Activated CD4-positive, alpha-beta T cell treated with anti-CD3 and anti-CD28 coated beads for 48 hours (primary cell): ENCODE results near the gene RALGAPB.
"Not testable (repeated sequence)": the region's sequence is repeated elsewhere in the genome, so short reads cannot be mapped to it uniquely, and the experiment has no call there.

Experiments used
- DNase-seq: peaks from one replicate; pipeline ENCODE4 v3.0.0-alpha.2; 2020

Gene RALGAPB

DNA sequence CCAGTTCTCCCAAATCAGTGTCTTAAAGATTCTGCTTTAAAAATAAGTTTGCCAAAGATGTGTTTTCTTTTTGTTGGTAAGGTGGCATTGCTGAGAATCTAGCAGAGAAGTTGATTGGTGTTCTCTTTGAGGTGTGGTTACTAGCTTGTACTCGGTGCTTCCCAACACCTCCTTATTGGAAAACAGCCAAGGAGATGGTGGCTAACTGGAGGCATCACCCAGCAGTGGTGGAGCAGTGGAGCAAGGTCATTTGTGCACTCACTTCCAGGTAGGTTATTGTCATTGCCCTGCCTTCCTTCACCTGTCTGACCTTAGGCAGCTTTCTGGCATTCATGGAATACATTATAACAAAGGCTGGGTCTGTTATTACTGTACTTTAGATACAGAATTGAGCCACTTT lies 26.7 kb downstream of the RALGAPB start:
- DNase-seq = no peak

DNA sequence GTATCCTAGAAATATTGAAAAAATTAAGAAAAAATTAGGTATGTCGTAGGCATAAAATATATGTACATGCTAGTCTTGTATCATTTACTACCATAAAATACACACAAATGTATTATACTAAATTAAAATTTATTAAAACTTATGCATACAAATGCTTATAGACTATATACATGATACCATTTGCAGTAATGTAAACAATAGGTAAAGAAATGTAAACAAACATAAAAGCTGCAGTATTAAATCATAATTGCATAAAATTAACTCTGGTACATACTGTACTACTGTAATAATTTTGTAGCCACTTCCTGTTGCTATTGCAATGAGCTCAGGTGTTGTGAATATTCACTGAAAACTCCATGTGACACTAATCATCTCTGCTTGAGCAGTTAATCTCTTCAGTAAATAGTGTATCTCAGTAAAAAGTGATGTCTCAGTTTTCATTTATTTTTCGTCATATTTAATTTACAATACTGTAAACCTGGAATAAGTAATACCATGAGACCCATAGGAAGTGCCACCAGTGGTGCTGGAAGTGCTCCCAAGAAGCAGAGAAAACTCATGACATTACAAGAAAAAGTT lies 29.3 kb downstream of the RALGAPB start:
- DNase-seq = no peak

DNA sequence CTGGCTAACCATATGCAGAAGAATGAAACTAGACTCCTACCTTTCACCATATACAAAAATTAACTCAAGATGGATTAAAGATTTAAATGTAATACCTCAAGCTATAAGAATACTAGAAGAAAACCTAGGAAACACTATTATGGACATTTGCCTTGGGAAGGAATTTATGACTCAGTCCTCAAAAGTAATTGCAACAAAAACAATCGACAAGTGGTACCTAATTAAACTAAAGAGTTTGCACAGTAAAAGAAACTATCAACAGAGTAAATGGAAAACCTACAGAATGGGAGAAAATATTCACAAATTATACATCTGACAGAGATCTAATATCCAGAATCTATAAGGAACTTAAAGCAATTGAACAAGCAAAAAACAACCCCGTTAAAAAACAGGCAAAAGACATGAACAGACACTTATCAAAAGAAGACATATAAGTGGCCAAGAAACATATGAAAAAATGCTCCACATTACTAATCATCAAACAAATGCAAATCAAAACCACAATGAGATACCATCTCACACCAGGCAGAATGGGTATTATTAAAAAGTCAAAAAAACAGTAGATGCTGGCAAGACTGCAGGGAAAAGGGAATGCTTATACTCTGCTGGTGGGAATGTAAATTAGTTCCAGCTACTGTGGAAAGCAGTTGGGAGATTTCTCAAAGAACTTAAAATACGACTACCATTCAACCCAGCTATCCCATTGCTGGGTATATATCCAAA lies 31.9 kb downstream of the RALGAPB start:
- DNase-seq = no peak

DNA sequence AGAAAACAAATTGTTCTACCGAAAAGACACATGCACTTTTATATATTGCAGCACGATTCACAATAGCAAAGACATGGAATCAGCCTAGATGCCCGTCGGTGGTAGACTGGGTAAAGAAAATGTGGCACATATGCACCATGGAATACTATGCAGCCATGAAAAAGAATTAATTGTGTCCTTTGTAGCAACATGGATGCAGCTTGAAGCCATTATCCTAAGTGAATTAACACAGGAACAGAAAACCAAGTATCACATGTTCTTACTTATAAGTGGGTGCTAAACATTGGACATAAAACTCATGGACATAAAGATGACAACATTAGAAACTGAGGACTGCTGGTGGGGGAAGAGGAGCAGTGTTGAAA lies 32.4 kb downstream of the RALGAPB start:
- no peak for DNase-seq

DNA sequence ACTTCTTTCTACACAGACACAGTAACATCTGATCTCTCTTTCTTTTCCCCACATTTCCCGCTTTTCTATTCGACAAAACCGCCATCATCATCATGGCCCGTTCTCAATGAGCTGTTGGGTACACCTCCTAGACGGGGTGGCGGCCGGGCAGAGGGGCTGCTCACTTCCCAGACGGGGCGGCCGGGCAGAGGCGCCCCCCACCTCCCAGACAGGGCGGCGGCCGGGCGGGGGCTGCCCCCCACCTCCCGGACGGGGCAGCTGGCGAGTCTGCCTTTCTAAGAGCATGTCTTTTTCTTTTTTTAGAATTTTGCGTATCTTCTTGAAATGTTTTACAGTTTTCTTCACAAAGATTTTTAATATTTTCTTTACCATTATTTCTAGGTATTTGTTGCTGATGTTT lies 39.1 kb downstream of the RALGAPB start:
- not testable (repeated sequence) for DNase-seq

DNA sequence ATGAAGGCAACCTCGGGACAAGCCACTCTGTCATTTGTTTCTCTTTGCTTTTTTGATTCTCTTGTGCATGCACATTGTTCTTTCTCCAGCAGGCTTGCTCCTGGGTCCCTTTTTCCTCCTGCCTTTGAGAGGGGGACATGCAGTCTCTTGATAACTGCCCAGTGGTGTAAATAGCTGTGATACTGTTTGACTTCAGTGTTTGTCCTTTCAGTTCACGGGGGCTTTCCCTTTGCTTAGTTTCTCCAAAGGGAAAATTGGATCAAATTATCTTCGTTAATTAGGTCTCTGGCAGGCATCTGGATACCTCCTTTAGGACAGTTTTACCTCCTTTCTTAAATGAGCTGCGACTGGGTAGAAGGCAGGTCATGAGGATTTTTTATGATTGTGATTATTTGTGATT lies 41.5 kb downstream of the RALGAPB start:
- no peak for DNase-seq

DNA sequence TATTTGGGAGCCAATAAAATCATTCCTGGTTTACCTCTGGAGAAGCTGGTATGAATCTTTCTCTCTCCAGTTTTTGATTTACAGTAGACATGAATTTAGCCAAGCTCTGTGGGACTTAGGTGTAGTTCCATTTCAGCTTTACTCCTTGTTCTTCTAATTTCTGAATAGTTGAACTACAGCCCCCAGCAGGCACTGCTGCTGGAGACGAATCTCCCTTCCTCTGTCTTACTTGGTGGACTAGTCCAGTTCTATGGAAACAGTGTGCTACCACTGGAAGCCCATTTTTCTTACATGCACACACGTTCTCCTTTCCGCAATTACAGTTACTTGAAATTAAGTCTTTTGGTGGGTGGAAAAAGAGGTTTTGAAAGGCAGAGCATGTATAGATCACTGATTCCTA lies 42.3 kb downstream of the RALGAPB start:
- DNase-seq = no peak

DNA sequence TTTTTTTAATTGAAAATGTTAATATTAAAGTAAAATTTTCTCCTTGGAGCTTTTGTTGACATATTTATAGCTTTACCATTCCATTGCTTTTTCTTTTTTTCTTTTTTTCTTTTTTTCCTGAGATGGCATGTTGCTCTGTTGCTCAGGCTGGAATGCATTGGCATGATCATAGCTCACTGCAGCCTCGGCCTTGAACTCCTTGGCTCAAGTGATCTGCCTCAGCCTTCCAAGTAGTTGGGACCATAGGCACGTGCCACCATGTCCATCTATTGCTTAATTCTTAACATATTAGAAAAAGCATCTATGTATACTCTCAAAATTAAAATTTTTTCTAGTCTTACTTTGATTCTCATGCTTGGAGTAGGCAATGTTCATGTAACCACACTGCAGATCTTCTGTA lies 43.0 kb downstream of the RALGAPB start:
- no peak for DNase-seq

DNA sequence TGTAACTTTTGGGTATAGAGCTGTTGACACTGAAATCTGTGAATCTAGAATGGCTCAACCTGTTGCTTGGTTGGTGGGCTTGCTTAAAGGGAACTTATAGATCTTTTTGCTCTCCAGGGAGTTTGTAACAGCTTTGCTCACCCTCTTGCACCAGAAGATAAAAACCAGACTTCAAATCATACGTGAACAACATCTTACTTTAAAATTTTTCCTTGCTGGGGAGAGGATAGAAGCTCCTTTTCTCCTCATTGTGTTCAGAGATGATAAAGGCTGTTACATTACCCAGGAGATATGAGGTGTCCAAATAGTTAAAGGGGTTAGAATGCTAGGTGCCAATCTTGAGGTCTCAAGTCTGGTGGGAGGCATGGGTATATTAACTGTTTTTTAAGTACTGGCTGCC lies 46.8 kb downstream of the RALGAPB start:
- no peak for DNase-seq

DNA sequence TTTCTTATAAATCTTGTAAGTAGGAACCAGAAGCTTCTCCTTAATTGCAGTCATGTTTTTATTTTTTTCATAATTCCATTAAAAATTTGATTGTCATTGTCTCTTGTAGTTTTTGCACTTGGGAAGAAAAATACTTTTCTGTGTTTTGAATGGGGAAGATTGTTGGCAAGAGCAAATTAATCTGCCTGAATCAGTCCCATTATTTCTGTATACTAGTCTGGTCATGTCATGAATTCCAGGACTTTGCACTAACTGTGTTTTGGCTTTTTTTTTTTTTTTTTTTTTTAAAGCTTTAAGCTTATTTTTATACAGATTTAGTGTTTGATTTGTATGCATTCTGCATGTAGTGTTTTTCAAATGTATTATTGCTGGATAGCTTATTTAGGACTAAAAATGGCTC lies 47.6 kb downstream of the RALGAPB start:
- no peak for DNase-seq

DNA sequence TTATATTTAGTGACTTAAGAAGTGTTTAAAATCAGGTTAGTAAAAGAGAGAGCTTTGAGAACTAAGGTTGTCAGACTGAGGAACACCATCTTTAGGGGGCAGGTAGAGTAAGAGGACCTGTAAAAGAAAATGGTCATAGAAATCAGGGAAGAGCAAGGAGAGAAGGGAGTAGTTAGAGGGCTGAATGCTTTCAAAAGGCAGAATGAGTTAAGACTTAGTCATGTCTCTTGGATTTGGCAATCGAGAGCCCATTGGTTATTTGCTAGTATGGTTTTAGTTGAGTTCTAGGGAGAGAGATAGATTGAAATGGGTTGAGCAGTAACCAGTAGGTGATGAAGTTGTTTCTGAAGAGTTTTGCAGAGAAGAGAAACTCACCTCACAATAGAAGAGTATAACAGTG lies 51.1 kb downstream of the RALGAPB start:
- DNase-seq = no peak

DNA sequence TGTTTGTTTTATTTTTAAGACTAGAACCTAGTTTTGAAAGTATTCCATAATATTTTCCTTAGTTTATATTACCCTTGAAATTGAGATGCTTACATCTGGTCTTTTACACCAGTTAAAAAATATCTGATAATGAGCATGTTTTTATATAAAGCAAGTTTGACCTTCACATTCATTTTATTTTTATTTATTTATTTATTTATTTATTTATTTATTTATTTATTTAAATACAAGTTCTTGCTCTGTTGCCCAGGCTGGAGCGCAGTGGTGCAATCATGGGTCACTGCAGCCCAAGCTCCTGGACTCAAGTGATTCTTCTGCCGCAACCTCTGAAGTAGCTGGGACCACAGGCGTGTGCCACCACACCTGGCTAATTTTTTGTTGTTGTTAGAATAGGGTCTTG lies 55.5 kb downstream of the RALGAPB start:
- no peak for DNase-seq

DNA sequence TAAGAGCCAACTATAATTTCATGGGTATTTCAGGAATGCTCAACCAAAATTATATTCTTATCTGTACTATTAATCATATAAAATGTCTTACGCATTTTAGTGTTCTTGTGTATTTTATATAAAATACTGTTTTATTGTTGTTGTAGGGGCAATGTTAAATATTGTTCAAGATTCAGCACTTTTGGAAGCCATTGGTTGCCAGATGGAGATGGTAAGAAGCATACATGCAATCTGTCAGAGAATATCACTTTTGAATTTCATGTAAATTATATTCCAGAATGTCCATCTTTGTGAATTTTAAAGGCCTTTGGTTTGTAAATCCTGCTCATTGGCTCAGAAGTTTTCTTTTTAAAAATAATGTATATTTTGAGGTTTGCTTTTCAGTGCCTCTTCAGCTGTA lies 58.4 kb downstream of the RALGAPB start:
- DNase-seq = no peak

DNA sequence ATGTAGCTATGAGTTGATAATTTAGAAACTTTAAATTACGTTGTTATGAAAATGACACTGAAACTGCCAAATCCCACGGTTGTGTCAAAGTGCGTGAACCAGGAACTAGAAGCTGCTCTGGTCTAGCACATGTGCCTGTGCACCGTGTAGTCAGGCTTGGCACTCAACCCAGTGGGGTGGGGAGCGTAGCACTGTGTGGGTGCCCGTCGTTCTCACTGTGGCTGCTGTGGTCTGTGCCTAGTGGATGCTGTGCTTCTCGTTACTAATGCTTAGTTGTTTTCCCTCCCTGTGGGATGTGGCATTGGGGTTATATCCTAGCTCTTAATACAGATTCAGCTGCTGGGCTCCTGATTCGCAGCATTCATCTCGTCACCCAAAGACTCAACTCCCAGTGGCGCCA lies 62.1 kb downstream of the RALGAPB start:
- DNase-seq = peak; percentile 45

DNA sequence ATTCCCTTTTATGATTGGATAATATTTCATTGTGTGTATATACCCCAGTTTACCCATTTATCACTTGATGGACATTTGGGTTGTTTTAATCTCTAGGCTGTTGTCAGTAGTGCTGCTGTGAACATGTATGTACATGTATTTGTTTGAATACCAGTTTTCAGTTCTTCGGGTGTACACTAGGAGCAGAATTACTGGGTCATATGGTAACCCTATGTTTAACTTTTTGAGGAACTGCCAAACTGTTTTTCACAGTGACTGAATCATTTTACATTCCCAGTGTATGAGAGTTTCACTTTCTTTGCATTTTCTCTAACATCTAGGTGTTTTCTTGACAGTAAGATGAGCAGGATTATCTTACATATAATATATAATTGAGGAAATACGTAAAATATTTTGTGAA lies 63.7 kb downstream of the RALGAPB start:
- DNase-seq = no peak

DNA sequence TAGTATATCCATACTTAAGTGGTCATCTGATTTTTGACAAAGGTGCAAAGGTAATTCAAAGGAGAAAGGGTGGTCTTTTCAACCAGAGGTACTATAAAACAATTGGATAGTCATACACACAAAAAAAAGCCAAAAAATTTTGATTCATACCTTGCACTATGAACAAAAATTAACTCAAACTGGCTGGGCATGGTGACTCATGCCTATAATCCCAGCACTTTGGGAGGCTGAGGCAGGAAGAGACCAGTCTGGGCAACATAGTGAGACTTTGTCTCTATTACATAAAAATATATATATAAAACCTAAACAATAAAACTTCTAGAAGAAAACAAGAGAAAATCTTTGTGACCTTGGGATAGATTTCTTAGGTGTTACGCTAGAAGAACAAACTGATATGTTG lies 64.5 kb downstream of the RALGAPB start:
- DNase-seq = no peak

DNA sequence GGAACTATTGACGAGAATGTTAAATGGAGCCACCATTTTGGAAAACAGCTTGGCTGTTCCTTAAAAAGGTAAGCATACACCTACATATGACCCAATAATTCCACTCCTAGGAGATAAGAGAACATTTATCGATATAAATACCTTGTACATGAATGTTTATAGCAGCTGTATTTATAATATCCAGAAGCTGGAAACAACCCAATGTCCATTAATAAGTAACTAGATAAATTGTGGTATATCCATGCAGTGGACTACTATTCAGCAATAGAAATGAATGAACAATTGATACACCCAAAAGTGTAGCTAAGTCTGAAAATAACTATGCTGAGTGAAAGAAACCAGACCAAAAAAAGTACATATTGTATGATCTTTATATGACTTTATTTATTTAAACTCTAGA lies 66.1 kb downstream of the RALGAPB start:
- no peak for DNase-seq

DNA sequence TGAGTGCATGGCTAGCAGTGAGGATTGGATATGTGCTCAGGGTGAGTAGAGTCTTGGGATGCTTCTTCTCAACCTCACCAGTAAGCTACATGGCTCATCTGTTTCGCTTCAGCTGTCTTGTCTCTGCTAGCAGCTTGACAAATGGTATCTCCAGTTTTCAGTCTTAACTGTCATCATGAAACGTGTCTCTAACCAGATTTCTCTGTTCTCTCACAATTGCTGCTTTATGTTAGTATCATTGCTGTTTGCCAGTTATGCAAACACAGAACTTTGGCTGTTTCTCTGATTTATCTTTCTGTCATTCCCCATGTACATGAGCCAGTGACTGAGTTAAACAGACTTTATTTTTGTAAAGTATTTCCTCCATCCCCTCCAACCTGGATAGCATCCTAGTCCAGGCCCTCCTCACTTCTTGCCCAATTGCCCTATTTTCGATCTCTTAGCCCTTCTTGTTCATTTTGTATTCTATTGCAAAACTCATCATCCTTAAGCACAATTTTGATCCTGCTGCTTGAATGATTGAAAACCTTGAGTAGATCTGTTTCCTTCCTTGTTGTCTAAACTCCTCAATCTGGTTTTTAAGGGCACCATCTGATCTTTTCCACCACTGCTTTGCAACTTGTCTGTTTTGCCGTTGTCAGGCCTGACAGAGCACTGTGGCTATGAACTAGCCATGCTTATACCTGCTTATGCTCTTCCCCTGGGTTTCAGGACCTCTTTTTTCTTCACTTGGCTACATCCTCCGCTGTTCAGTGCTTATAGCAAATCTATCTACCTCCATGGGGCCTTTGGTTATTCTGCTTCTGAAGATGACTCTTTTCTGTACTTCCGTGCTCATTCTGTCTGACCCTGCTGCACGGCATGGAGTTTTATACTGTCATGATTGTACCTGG lies 70.6 kb downstream of the RALGAPB start:
- DNase-seq = no peak

DNA sequence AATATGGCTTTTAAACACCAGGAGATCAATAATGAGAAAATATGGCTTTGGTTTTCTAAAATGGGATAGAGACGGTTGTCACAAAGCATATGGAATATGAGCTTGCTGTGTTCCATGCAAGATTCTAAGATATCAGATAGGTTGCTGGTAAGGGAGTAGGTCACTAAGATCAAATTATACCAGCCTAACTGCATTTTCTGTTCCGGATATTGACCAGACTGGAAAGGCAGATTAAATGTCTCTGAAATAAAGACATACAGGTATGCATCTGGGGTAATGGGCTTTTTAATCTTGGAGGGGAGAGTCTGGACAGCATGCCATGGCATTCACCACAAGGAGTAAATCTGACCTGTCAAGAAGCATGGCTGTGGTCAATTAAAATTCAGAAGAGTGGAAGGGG lies 73.1 kb downstream of the RALGAPB start:
- no peak for DNase-seq

DNA sequence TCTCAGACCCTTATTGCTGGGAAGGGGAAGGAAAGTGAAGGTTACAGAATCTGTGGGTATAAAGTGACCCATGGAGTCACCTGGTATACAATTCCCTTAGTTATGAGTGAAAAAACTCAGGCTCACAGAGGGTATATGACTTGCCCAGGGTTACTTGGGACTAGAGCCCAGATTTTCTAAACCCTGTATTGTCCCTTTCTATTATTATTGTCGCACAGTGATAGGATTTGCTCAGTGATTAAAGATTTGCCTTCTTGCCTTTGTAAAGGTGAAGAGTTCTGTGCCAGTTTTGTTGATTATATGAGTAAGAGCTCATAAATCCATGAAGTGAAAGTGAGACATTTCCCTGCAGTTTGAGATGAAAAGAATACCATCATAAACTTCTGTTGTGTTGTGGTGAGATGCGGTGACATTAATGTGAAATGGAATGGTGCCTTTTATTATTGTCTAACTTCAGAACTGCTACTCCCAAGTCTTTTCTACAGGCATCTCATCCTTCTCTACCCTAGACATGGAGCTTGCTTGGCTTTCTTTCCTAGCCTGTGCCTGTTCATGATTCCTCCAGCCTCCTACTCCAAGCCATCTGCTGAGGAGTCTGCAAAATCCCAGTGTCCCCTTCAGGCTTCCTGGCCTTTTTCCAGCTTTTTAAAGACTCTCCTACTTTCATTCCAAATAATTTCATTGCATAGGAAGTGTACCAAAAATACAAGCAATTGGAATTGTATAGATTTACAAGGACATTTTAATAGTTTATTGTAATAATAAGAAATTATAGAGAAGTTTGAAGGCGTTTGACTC lies 74.8 kb downstream of the RALGAPB start:
- DNase-seq = no peak

DNA sequence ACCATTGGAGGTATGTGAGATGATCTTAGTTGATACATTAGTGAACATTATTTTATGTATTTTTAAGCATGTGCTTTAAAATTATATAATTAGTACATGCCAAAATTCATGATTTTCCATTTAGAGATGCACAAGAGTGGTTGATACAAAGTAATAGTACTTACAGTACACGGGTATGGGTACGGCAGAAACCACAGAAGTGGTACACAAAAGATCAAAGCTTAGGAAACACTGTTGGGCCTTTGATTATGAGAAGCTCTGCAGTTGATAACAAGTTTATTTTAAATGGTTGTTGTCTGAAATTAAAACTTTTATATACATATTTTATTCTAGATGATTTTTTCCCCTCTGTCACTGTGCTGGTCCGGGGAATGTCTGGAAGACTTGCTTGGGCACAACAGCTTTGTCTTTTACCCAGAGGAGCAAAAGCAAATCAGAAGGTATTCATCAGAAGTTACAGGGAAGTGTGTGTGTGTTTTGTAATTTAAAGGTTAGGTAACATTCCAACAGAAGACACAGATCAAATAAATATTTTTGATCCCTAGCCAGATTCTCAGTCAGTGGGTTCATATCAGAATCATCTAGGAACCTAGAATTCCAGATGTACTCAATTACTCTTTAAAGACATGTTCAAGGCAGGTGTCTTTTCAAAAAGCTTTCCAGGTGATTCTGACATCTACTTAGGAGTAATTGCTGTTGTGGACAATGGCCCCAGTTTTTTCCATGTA lies 75.9 kb downstream of the RALGAPB start:
- no peak for DNase-seq

DNA sequence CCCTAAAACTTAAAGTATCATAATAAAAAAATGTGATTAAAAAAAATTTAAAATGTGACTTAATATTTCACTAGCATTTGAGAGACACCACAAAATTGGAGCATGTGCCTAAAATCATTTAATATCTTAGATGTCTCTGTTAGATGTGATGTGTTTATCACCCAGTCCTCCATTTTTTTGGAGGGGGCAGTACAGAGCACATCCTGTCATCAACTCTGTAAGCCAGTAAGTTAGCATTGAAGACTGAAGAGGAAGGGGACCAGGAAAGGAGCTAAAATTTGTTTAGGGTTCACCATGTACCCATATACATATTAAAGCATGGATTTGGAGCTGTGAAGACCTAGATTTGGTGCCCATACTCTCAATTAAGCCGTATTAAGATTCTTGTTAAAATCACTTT lies 77.6 kb downstream of the RALGAPB start:
- DNase-seq = no peak
